Kidney (tissue), 14 donors: ENCODE measurements around the gene EHD1. TPM values are rescaled to one million over a fixed set of nuclear protein-coding genes. Genes with fewer than 3 reads are reported as not detected.

ENCODE experiments used
- DNase-seq, 5 donors: peaks; one replicate each; pipeline ENCODE4 v3.0.0-alpha.2; 2013 to 2020
- FAIRE-seq: peaks from 2 replicates; lab custom pipeline; 2012; peaks lifted over from hg19 to GRCh38; lab: Jason Lieb, UNC
- H3K27ac ChIP-seq, 2 donors: one replicate each; pipeline ENCODE4 v1.7.0; 2013; ENCODE audit warnings: low read depth in 2 of 2, low read length in 2 of 2, inconsistent platforms in 1 of 2
- H3K27me3 ChIP-seq: one replicate; pipeline ENCODE4 v1.7.1; 2013; ENCODE audit warnings: low read length, inconsistent platforms; ENCODE audit not compliant: control insufficient read depth, insufficient read depth
- H3K36me3 ChIP-seq, 3 donors: one replicate each; pipeline versions ENCODE4 v1.7.0 to v1.7.1; 2013; ENCODE audit warnings: low read length in 3 of 3, control low read depth in 1 of 3, inconsistent platforms in 1 of 3; ENCODE audit not compliant: insufficient read depth in 3 of 3, control insufficient read depth in 2 of 3
- H3K4me1 ChIP-seq, 3 donors: one replicate each; pipeline versions ENCODE4 v1.7.0 to v1.7.1; 2013; ENCODE audit warnings: low read length in 3 of 3, inconsistent platforms in 1 of 3, low read depth in 1 of 3; ENCODE audit not compliant: control insufficient read depth in 2 of 3, insufficient read depth in 2 of 3
- H3K4me3 ChIP-seq, 3 donors: one replicate each; pipeline versions ENCODE4 v1.7.0 to v1.8.1; 2013; ENCODE audit warnings: low read length in 3 of 3, control low read depth in 1 of 3, inconsistent platforms in 1 of 3
- H3K9ac ChIP-seq, 3 donors: one replicate each; pipeline versions ENCODE4 v1.7.0 to v1.7.1; 2013; ENCODE audit warnings: low read length in 3 of 3, control low read depth in 1 of 3, inconsistent platforms in 1 of 3
- H3K9me3 ChIP-seq, 3 donors: one replicate each; pipeline versions ENCODE4 v1.7.0 to v1.7.1; 2013; ENCODE audit warnings: low read length in 3 of 3, control low read depth in 1 of 3, inconsistent platforms in 1 of 3; ENCODE audit not compliant: control insufficient read depth in 2 of 3, insufficient read depth in 1 of 3
- CTCF ChIP-seq: IDR thresholded peaks from 3 replicates; pipeline ENCODE4 v1.5.1; 2012; ENCODE audit warnings: mild to moderate bottlenecking, moderate library complexity, borderline replicate concordance; ENCODE audit not compliant: insufficient read depth; ENCODE audit errors: extremely low read depth
- intact Hi-C: fragments of 100-400 bp; cut with DNase I; formaldehyde crosslinking; loops from one replicate; pipeline ENCODE4 v1.11.1; 2022
- polyA plus RNA-seq: library from polyadenylated mRNA; stranded (reverse); fragments of 350-450 nt; fragmentation: Illumina TruSeq; extraction: RNeasy Lipid Tissue Mini Kit (QIAGEN cat#74804); gene quantifications from one replicate; pipeline ENCODE4 v1.2.3, GENCODE V29; 2014; ENCODE audit warnings: low read depth, low replicate concordance; ENCODE audit not compliant: insufficient read depth
- total RNA-seq: library from RNA; stranded (reverse); fragmentation: NEBNext Ultra II Directional; extraction: Animal tissue kit (Norgen Biotek cat#: 25700); gene quantifications from one replicate; pipeline ENCODE4 v1.2.1, GENCODE V29; 2021
- donor health status: control.
- donor health status: control.
- donor health status: control.
- donor health status: control.
- donor health status: control.
- donor health status: DM: yes; HTN: yes; CAD: no.
- donor health status: Normal renal cell carcinoma (clear cell type).

EHD1 gene
- total and polyA plus RNA-seq, 2 donors from 2014 or later: 48.9 to 76.1 TPM

GRCh38 chr11:64827451-64827839, 51.0 kb downstream of the EHD1 start:
- H3K4me3 ChIP-seq: no peak overlapping the region

GRCh38 chr11:64826578-64827450, 51.6 kb downstream of the EHD1 start:
- intact Hi-C loops: no loop called here

More at GRCh38 chr11:64827451-64827839, 51.0 kb downstream of the EHD1 start:
- H3K27ac ChIP-seq: no peak overlapping the region
- H3K36me3 ChIP-seq: peaks cover 0 to 3% (median 0%) of the 10 kb centered on the region in 3 donors
- no peak overlapping the region for H3K9ac ChIP-seq
- H3K27me3 ChIP-seq: no peaks in the 10 kb centered on the region
- DNase-seq (peak in 1 of 5 donors; percentile 72), FAIRE-seq (no peak)
- no peak for TF ChIP-seq CTCF
- intact Hi-C loops: no loop called here
- H3K4me1 ChIP-seq: no peaks in the 10 kb centered on the region
- no peaks in the 10 kb centered on the region for H3K9me3 ChIP-seq

DNA sequence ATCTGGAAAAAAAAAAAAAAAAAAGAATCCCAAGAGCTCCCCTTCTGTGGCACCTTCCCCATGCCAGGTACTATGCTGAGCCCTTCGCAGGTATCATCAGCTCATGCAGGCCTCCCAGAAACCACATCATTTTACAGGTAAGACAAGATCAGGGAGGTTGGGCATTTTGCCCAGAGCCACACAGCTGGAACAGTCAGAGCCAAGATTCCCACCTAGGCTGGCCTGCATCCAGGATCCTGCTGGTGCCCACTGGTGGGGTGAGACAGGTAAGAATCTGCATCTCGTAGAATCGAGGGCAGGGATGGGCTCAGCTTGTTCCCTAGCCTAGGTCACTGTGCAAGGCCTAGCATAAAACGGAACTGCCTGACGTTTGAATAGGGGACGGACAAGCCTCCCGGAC, 52.4 kb downstream of the EHD1 start:
- Histone ChIP-seq H3K9me3 (no peaks in the 10 kb centered on the region), H3K4me1 (no peaks in the 10 kb centered on the region), H3K27ac (no peak overlapping the region), H3K4me3 (no peak overlapping the region), H3K27me3 (no peaks in the 10 kb centered on the region), H3K9ac (no peak overlapping the region), H3K36me3 (peaks cover 0 to 3% (median 0%) of the 10 kb centered on the region in 3 donors)
- FAIRE-seq (no peak), DNase-seq (no peak)
- intact Hi-C loops: no loop called here
- no peak for TF ChIP-seq CTCF

More at GRCh38 chr11:64826578-64827450, 51.6 kb downstream of the EHD1 start:
- peak in 1 of 5 donors; percentile 76 for DNase-seq
- Histone ChIP-seq H3K4me1 (no peaks in the 10 kb centered on the region), H3K27ac (no peak overlapping the region), H3K9me3 (no peaks in the 10 kb centered on the region), H3K4me3 (no peak overlapping the region), H3K9ac (no peak overlapping the region), H3K27me3 (no peaks in the 10 kb centered on the region), H3K36me3 (peaks cover 0 to 3% (median 0%) of the 10 kb centered on the region in 3 donors)
- no peak for TF ChIP-seq CTCF
- no peak for FAIRE-seq
